GM19035 (cell line): Measurements from ENCODE around the gene GPR135.
"Not testable (repeated sequence)": the region's sequence is repeated elsewhere in the genome, so short reads cannot be mapped to it uniquely, and the experiment has no call there.

Source experiments
- ATAC-seq: cut with Tn5 transposase; IDR thresholded peaks from one replicate; pipeline ENCODE4 v1.9.1; 2021; ENCODE audit not compliant: unreplicated experiment

The GPR135 gene

GRCh38 chr14:59475709-59476108 is 10.5 kb upstream of the GPR135 start:
- ATAC-seq, result no peak

GRCh38 chr14:59474172-59474571 is 9.0 kb upstream of the GPR135 start:
- no peak for ATAC-seq

GRCh38 chr14:59464486-59465315 is 479 bp downstream of the GPR135 start:
- ATAC-seq, result peak; percentile 66

- peak; percentile 28 for ATAC-seq
Observed at GRCh38 chr14:59463787-59464485, 1.2 kb downstream of the GPR135 start.

GRCh38 chr14:59461891-59462290 is 3.3 kb downstream of the GPR135 start:
- no peak for ATAC-seq

GRCh38 chr14:59460378-59460777 is 4.8 kb downstream of the GPR135 start:
- no peak for ATAC-seq

GRCh38 chr14:59458486-59458885 is 6.7 kb downstream of the GPR135 start:
- no peak for ATAC-seq

- no peak for ATAC-seq
Observed at GRCh38 chr14:59455411-59455810, 9.8 kb downstream of the GPR135 start.

- ATAC-seq, result no peak
Observed at GRCh38 chr14:59454139-59454538, 11.0 kb downstream of the GPR135 start.

- no peak for ATAC-seq
Observed at GRCh38 chr14:59451849-59452248, 13.3 kb downstream of the GPR135 start.

- no peak for ATAC-seq
Observed at GRCh38 chr14:59450716-59451115, 14.5 kb downstream of the GPR135 start.

GRCh38 chr14:59448673-59449072 is 16.5 kb downstream of the GPR135 start:
- ATAC-seq, result not testable (repeated sequence)

GRCh38 chr14:59439256-59439965 is 25.8 kb downstream of the GPR135 start:
- ATAC-seq, result no peak

GRCh38 chr14:59438195-59438647 is 27.0 kb downstream of the GPR135 start:
- no peak for ATAC-seq

GRCh38 chr14:59435987-59436386 is 29.2 kb downstream of the GPR135 start:
- ATAC-seq, result no peak

GRCh38 chr14:59435101-59435500 is 30.1 kb downstream of the GPR135 start:
- no peak for ATAC-seq

GRCh38 chr14:59429790-59430189 is 35.4 kb downstream of the GPR135 start:
- no peak for ATAC-seq

- ATAC-seq, result no peak
Observed at GRCh38 chr14:59428581-59429012, 36.6 kb downstream of the GPR135 start.

- no peak for ATAC-seq
Observed at GRCh38 chr14:59427653-59428580, 37.3 kb downstream of the GPR135 start.

- ATAC-seq, result no peak
Observed at GRCh38 chr14:59425322-59425935, 39.8 kb downstream of the GPR135 start.
